Measurements from ENCODE around the gene HMGCL.

DNA sequence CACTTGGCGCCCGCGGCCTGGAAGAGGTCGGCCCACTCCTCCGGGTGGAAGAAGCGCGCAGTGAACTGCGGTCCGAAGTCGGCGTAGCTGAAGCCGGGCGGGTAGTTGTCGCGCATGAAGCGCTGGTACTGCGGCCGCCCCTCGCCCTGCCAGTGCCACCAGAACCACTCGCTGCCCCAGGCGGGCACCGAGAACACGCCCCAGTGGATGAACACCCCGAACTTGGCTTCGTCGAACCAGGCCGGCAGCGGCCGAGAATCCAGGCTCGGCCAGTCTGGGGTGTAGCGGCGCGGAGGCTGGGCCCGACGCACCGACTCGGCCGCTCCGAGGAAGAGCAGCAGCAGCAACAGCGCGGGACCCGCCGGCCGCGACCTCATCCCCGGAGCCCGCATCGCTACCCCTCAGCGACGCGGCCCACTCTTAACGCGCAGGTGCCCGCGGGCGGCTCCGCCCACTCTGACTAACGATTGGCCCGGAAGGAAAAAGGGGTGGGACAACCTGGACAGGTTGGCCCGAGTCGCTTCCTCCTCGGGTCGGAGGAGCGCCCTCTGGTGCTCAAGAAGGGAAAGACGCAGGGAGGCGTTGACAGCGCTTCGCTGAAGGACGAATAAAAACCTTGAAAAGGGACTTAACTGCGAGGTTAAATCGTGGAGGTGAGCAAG, 42.8 kb upstream of the HMGCL start, which contains the start of gene FUCA1:
- TF ChIP-seq, protein P1, sequence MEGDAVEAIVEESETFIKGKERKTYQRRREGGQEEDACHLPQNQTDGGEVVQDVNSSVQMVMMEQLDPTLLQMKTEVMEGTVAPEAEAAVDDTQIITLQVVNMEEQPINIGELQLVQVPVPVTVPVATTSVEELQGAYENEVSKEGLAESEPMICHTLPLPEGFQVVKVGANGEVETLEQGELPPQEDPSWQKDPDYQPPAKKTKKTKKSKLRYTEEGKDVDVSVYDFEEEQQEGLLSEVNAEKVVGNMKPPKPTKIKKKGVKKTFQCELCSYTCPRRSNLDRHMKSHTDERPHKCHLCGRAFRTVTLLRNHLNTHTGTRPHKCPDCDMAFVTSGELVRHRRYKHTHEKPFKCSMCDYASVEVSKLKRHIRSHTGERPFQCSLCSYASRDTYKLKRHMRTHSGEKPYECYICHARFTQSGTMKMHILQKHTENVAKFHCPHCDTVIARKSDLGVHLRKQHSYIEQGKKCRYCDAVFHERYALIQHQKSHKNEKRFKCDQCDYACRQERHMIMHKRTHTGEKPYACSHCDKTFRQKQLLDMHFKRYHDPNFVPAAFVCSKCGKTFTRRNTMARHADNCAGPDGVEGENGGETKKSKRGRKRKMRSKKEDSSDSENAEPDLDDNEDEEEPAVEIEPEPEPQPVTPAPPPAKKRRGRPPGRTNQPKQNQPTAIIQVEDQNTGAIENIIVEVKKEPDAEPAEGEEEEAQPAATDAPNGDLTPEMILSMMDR (IDR thresholded peaks at IDR 0.05), result peak; percentile 94 to 96 (median 96)
- TF ChIP-seq POLR2AphosphoS5 (IDR thresholded peaks at IDR 0.05) (peak; percentile 87 to 90), EP300 (IDR thresholded peaks at IDR 0.05) (no peak), POLR2A (IDR thresholded peaks at IDR 0.05; ENCODE audit: low read depth) (peak; percentile 66)
